Endothelial cell of umbilical vein (primary cell): ENCODE data around the gene STX16. TPM values are rescaled to one million over a fixed set of nuclear protein-coding genes. Genes with fewer than 3 reads are reported as not detected.
A peak's percentile ranks its signal among the peaks of the same experiment; 100 is the strongest.

Experiments
- BruUV-seq: library from RNA; stranded (reverse); fragments of 400-500 nt; replicated peaks from 2 replicates; lab custom pipeline; 2021; lab: Mats Ljungman, UMichigan
- CTCF ChIA-PET: fragments of 300-600, 350-600 bp; sonication (Branson Sonifier 250); formaldehyde crosslinking; loops from one replicate; lab custom pipeline; 2021; ENCODE audit warnings: antibody characterized with exemption, inconsistent platforms; lab: Charles Lee
- POLR2A ChIA-PET: fragments of 300-600, 350-600 bp; sonication (Branson Sonifier 250); formaldehyde crosslinking; loops from one replicate; lab custom pipeline; 2021; ENCODE audit warnings: antibody characterized with exemption, inconsistent platforms; lab: Charles Lee
- DNase-seq: peaks from one replicate; pipeline ENCODE4 v3.0.0-alpha.2; 2011; ENCODE audit warnings: low read depth, low spot score
- FAIRE-seq: peaks from 2 replicates; lab custom pipeline; 2011; peaks lifted over from hg19 to GRCh38; lab: Jason Lieb, UNC
- H2AFZ ChIP-seq: 2 replicates; pipeline ENCODE4 v1.6.0; 2012; ENCODE audit warnings: low read depth, low read length, control low read depth, inconsistent platforms
- H3K27ac ChIP-seq: 2 replicates; pipeline ENCODE4 v1.5.1; 2011; ENCODE audit warnings: low read depth, mild to moderate bottlenecking, control low read depth, low read length, moderate library complexity; ENCODE audit not compliant: insufficient read depth
- H3K27me3 ChIP-seq, 2 experiments: 2 replicates each; pipeline versions ENCODE4 v1.6.0 to v1.6.1; 2011; ENCODE audit warnings: low read length in 2 of 2, mixed read lengths in 1 of 2; ENCODE audit not compliant: control insufficient read depth in 2 of 2, insufficient read depth in 2 of 2
- H3K36me3 ChIP-seq, 2 experiments: 2 replicates in 1 of 2; 3 replicates in 1 of 2; pipeline ENCODE4 v1.5.1; 2011; ENCODE audit warnings: low read length in 2 of 2, mild to moderate bottlenecking in 1 of 2, moderate library complexity in 1 of 2; ENCODE audit not compliant: control insufficient read depth in 2 of 2, insufficient read depth in 2 of 2; ENCODE audit errors: extremely low read depth in 1 of 2
- H3K4me1 ChIP-seq: 3 replicates; pipeline ENCODE4 v1.5.1; 2011; ENCODE audit warnings: mild to moderate bottlenecking, low read length; ENCODE audit not compliant: control insufficient read depth, insufficient read depth; ENCODE audit errors: extremely low read depth
- H3K4me2 ChIP-seq: 2 replicates; pipeline ENCODE4 v1.6.1; 2011; ENCODE audit warnings: low read length, control low read depth, mixed read lengths; ENCODE audit not compliant: insufficient read depth
- H3K4me3 ChIP-seq, 3 experiments: fragments of 200-600 bp in 1 of 3; sonication (generic), shearing (Covaris generic) in 1 of 3; replicated peaks in 1 of 3; 2 replicates each; pipeline ENCODE4 v1.5.1; 2011 to 2016; ENCODE audit warnings: control low read depth in 3 of 3, low read length in 3 of 3, mild to moderate bottlenecking in 2 of 3, inconsistent platforms in 1 of 3, low read depth in 1 of 3, moderate library complexity in 1 of 3; ENCODE audit not compliant: insufficient read depth in 1 of 3
- H3K79me2 ChIP-seq: 2 replicates; pipeline ENCODE4 v1.6.0; 2012; ENCODE audit warnings: low read length, inconsistent platforms; ENCODE audit not compliant: control insufficient read depth, insufficient read depth
- H3K9ac ChIP-seq: replicated peaks from 2 replicates; pipeline ENCODE3; 2011; ENCODE audit warnings: low read length, control low read depth; ENCODE audit not compliant: insufficient read depth; ENCODE audit errors: extremely low read depth
- H3K9me1 ChIP-seq: replicated peaks from 3 replicates; pipeline ENCODE4 v1.6.0; 2011; ENCODE audit warnings: mild to moderate bottlenecking, low read length; ENCODE audit not compliant: control insufficient read depth, insufficient read depth; ENCODE audit errors: extremely low read depth
- H3K9me3 ChIP-seq: replicated peaks from 2 replicates; pipeline ENCODE4 v1.5.1; 2012; ENCODE audit warnings: low read length, inconsistent platforms; ENCODE audit not compliant: control insufficient read depth, insufficient read depth
- H4K20me1 ChIP-seq: replicated peaks from 2 replicates; pipeline ENCODE3; 2011; ENCODE audit warnings: mild to moderate bottlenecking, low read length; ENCODE audit not compliant: control insufficient read depth, insufficient read depth; ENCODE audit errors: extremely low read depth
- CTCF ChIP-seq, 2 donors: IDR thresholded peaks; 1 replicate in 1 of 2; 2 replicates in 1 of 2; pipeline ENCODE4 v1.5.1; 2011; ENCODE audit warnings: low read length in 2 of 2, mild to moderate bottlenecking in 2 of 2, moderate library complexity in 2 of 2, control low read depth in 1 of 2, inconsistent platforms in 1 of 2, low read depth in 1 of 2; ENCODE audit not compliant: insufficient read depth in 1 of 2; ENCODE audit errors: extremely low read depth in 1 of 2
- EZH2 ChIP-seq: IDR thresholded peaks from 2 replicates; pipeline ENCODE4 v1.6.1; 2012; ENCODE audit warnings: borderline replicate concordance, low read depth, mild to moderate bottlenecking, moderate library complexity, low read length, inconsistent platforms; ENCODE audit not compliant: severe bottlenecking
- FOS ChIP-seq: IDR thresholded peaks from 2 replicates; pipeline ENCODE4 v1.6.1; 2011; ENCODE audit warnings: mild to moderate bottlenecking, low read length, moderate library complexity, borderline replicate concordance; ENCODE audit not compliant: insufficient read depth
- GATA2 ChIP-seq: IDR thresholded peaks from 2 replicates; pipeline ENCODE4 v1.7.0; 2011; ENCODE audit warnings: low read depth, mild to moderate bottlenecking, moderate library complexity, mixed read lengths, low read length; ENCODE audit not compliant: insufficient read length, insufficient read depth
- JUN ChIP-seq: IDR thresholded peaks from 2 replicates; pipeline ENCODE4 v1.6.1; 2011; ENCODE audit warnings: borderline replicate concordance, low read depth; ENCODE audit not compliant: insufficient read length, insufficient read depth
- MAX ChIP-seq: IDR thresholded peaks from 2 replicates; pipeline ENCODE4 v1.6.1; 2011; ENCODE audit not compliant: insufficient read depth, insufficient read length
- MYC ChIP-seq: IDR thresholded peaks from one replicate; pipeline ENCODE4 v1.6.1; 2011; ENCODE audit warnings: mild to moderate bottlenecking, low read depth, low read length
- POLR2A ChIP-seq: IDR thresholded peaks from 2 replicates; pipeline ENCODE4 v1.6.1; 2012; ENCODE audit warnings: low read depth, mild to moderate bottlenecking, control low read depth, low read length
- POLR2AphosphoS5 ChIP-seq: IDR thresholded peaks from 2 replicates; pipeline ENCODE4 v1.6.1; 2012; ENCODE audit warnings: low read depth, mild to moderate bottlenecking, control low read depth, low read length, moderate library complexity; ENCODE audit not compliant: insufficient read depth
- dilution Hi-C: fragments of 300-500 bp; cut with MboI; formaldehyde crosslinking; loops from one replicate; pipeline ENCODE4 v1.15.0; 2019; ENCODE audit warnings: low sequenced_read_pairs; ENCODE audit not compliant: extremely low pct_ligation_motif_present
- intact Hi-C: fragments of 100-400 bp; cut with micrococcal nuclease; formaldehyde crosslinking; loops from one replicate; pipeline ENCODE4 v1.10.0; 2022
- polyA plus RNA-seq, 4 experiments: library from polyadenylated mRNA; depleted of rRNA in 3 of 4; stranded (reverse) in 3 of 4; unstranded in 1 of 4; fragments of >200 nt; gene quantifications; 2 replicates each; pipeline versions ENCODE4 v1.2.1 to v1.2.3, GENCODE V29; 2011 to 2012; ENCODE audit warnings: missing spikeins in 1 of 4
- total RNA-seq: library from RNA; stranded (reverse); gene quantifications from 2 replicates; pipeline ENCODE4 v1.2.3, GENCODE V29; 2021

STX16 gene
- total and polyA plus RNA-seq, 2 donors (not counting 3 experiments of a cell fraction or from before 2014, with no cell fraction given): 43.1 to 63.5 TPM

DNA sequence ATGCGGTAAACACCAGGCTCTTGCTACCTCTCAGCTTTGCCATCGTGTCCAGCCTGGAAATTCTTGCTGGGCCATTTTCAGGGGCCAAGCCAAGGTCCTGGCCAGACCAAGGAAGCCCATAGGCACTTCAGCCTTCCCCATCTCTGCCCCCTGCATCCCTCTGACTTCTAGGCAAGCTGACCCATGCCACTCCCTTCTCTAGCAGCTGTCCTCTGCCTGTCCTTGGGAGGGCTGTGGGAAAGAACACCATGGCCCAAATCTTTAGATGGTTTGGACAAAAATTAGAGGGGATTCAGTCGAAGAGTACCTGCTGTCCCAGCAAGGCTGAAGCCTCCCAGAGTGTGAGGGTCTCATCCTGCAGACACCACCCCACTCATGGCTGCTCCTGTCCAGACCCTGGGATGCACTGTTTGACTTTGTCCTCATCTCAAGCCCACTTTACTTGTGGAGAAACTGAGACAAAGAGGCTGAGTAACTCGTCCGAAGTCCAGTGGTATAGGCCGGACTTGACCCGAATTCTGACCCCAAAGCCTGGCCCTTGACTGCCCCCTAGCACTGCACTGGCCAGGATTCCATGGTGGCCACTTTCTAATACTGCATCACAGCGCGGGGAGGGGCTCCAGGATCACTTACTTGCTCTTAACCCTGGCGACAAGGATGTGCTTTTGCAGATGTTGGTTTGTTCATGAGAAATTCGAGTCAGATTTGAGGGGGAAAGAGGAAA, 22.4 kb upstream of the STX16 start:
- ChIA-PET CTCF (interaction anchor here (1.2 kb wide), 1 partner anchor 11 kb away, joined by 4 read pairs; no protein-coding TSS in a partner anchor), POLR2A (no interaction called here)
- no peak for TF ChIP-seq FOS
- no peak for TF ChIP-seq CTCF (IDR thresholded peaks at IDR 0.05; ENCODE audit: extremely low read depth in 1 of 2, insufficient read depth in 1 of 2, low read depth in 1 of 2, low read length in 2 of 2)
- no peak for TF ChIP-seq GATA2
- TF ChIP-seq EZH2: no peak
- TF ChIP-seq POLR2A: no peak
- TF ChIP-seq JUN: no peak
- no peak for TF ChIP-seq MAX
- no peak for TF ChIP-seq POLR2AphosphoS5
- TF ChIP-seq MYC: no peak
- Histone ChIP-seq H3K27ac (no peak overlapping the region), H3K36me3 (no peaks in the 10 kb centered on the region), H3K9ac (no peak overlapping the region), H2AFZ (no peak overlapping the region), H3K4me3 (no peak overlapping the region), H3K4me2 (no peak overlapping the region), H3K27me3 (no peaks in the 10 kb centered on the region), H4K20me1 (no peaks in the 10 kb centered on the region), H3K9me1 (no peaks in the 10 kb centered on the region), H3K79me2 (no peaks in the 10 kb centered on the region), H3K9me3 (no peaks in the 10 kb centered on the region), H3K4me1 (peaks cover 37% of the 10 kb centered on the region)
- no peak for DNase-seq
- peak; percentile 55 for FAIRE-seq
- dilution Hi-C loops (no loop called here), intact Hi-C loops (no loop called here)
- no TSS peak for BruUV-seq
